Liver (tissue), 9 donors: ENCODE measurements around the gene UBR4. TPM values are rescaled to one million over a fixed set of nuclear protein-coding genes. Genes with fewer than 3 reads are reported as not detected.

ENCODE experiments used
- DNase-seq: peaks from one replicate; pipeline ENCODE4 v3.0.0-alpha.2; 2017; ENCODE audit warnings: low spot score
- H3K27ac ChIP-seq, 2 donors: one replicate each; pipeline ENCODE4 v1.7.0; 2013; ENCODE audit warnings: inconsistent platforms in 2 of 2, low read length in 2 of 2, control low read depth in 1 of 2, low read depth in 1 of 2, mild to moderate bottlenecking in 1 of 2
- H3K27me3 ChIP-seq, 4 donors: one replicate each; pipeline versions ENCODE4 v1.6.1 to v1.7.0; 2013; ENCODE audit warnings: low read length in 3 of 4, inconsistent platforms in 1 of 4, mild to moderate bottlenecking in 1 of 4, moderate library complexity in 1 of 4; ENCODE audit not compliant: control insufficient read depth in 4 of 4, insufficient read depth in 4 of 4
- H3K36me3 ChIP-seq, 4 donors: one replicate each; pipeline versions ENCODE4 v1.6.1 to v1.7.0; 2013; ENCODE audit warnings: low read length in 3 of 4, mild to moderate bottlenecking in 3 of 4, low read depth in 1 of 4, moderate library complexity in 1 of 4; ENCODE audit not compliant: control insufficient read depth in 4 of 4, insufficient read depth in 3 of 4
- H3K4me1 ChIP-seq, 4 donors: one replicate each; pipeline versions ENCODE4 v1.6.1 to v1.7.0; 2013; ENCODE audit warnings: low read length in 3 of 4, mild to moderate bottlenecking in 3 of 4, moderate library complexity in 1 of 4; ENCODE audit not compliant: control insufficient read depth in 4 of 4, insufficient read depth in 4 of 4
- H3K4me3 ChIP-seq, 3 donors: one replicate each; pipeline versions ENCODE4 v1.6.1 to v1.7.0; 2013; ENCODE audit warnings: low read length in 3 of 3, control low read depth in 1 of 3, low read depth in 1 of 3, mild to moderate bottlenecking in 1 of 3
- H3K9ac ChIP-seq, 2 donors: one replicate each; pipeline ENCODE4 v1.7.0; 2013; ENCODE audit warnings: low read length in 2 of 2, mild to moderate bottlenecking in 2 of 2, moderate library complexity in 2 of 2, control low read depth in 1 of 2, low read depth in 1 of 2
- H3K9me3 ChIP-seq, 4 donors: one replicate each; pipeline versions ENCODE4 v1.6.1 to v1.7.0; 2013; ENCODE audit warnings: low read length in 3 of 4; ENCODE audit not compliant: control insufficient read depth in 4 of 4
- CTCF ChIP-seq: fragments of 150-350 bp; IDR thresholded peaks from 2 replicates; pipeline ENCODE4 v1.5.1; 2017; ENCODE audit warnings: improper control_type of control experiment, low read depth, low read length; ENCODE audit not compliant: missing input control
- EGR1 ChIP-seq, 2 donors: IDR thresholded peaks; 2 replicates each; pipeline ENCODE4 v1.6.1; 2016 to 2018; ENCODE audit warnings: antibody characterized with exemption in 2 of 2, low read depth in 2 of 2
- FOXA1 ChIP-seq: IDR thresholded peaks from 2 replicates; pipeline ENCODE4 v1.6.1; 2016; ENCODE audit warnings: antibody characterized with exemption
- FOXA2 ChIP-seq: IDR thresholded peaks from 2 replicates; pipeline ENCODE4 v1.6.1; 2016; ENCODE audit warnings: antibody characterized with exemption
- GABPA ChIP-seq, 2 donors: IDR thresholded peaks in 1 of 2; conservative IDR thresholded peaks in 1 of 2; 2 replicates each; pipeline ENCODE4 v1.6.1; 2016; ENCODE audit warnings: antibody characterized with exemption in 2 of 2, mild to moderate bottlenecking in 1 of 2, moderate library complexity in 1 of 2
- HNF4A ChIP-seq, 2 donors: conservative IDR thresholded peaks; 2 replicates each; pipeline ENCODE4 v1.6.1; 2016; ENCODE audit warnings: antibody characterized with exemption in 2 of 2, mild to moderate bottlenecking in 2 of 2
- HNF4G ChIP-seq: IDR thresholded peaks from 2 replicates; pipeline ENCODE4 v1.6.1; 2016; ENCODE audit warnings: antibody characterized with exemption
- JUND ChIP-seq, 2 donors: IDR thresholded peaks; 2 replicates each; pipeline ENCODE4 v1.6.1; 2016; ENCODE audit warnings: antibody characterized with exemption in 2 of 2
- MAX ChIP-seq: IDR thresholded peaks from 2 replicates; pipeline ENCODE4 v1.6.1; 2016; ENCODE audit warnings: antibody characterized with exemption
- NR2F2 ChIP-seq: IDR thresholded peaks from 2 replicates; pipeline ENCODE4 v1.6.1; 2016; ENCODE audit warnings: antibody characterized with exemption
- RAD21 ChIP-seq, 2 donors: IDR thresholded peaks; 2 replicates each; pipeline ENCODE4 v1.6.1; 2016; ENCODE audit warnings: antibody characterized with exemption in 2 of 2, mild to moderate bottlenecking in 2 of 2
- RXRA ChIP-seq, 2 donors: IDR thresholded peaks; 2 replicates each; pipeline ENCODE4 v1.6.1; 2017 to 2018; ENCODE audit warnings: antibody characterized with exemption in 2 of 2, mild to moderate bottlenecking in 1 of 2
- SP1 ChIP-seq: IDR thresholded peaks from 2 replicates; pipeline ENCODE4 v1.6.1; 2018; ENCODE audit warnings: antibody characterized with exemption, mild to moderate bottlenecking
- YY1 ChIP-seq: IDR thresholded peaks from 2 replicates; pipeline ENCODE4 v1.6.1; 2016; ENCODE audit warnings: antibody characterized with exemption, mild to moderate bottlenecking
- ZBTB33 ChIP-seq: IDR thresholded peaks from 2 replicates; pipeline ENCODE4 v1.6.1; 2016; ENCODE audit warnings: antibody characterized with exemption
- WGBS: extraction: QIAGEN DNeasy Blood & Tissue Kit; methylation state at CpG from one replicate; pipeline ENCODE4 v1.1.7; 2013; 5-methylcytosine and 5-hydroxymethylcytosine counted together
- polyA plus RNA-seq, 2 donors: library from polyadenylated mRNA; stranded (reverse) in 1 of 2; unstranded in 1 of 2; fragments of 200-250 nt in 1 of 2; fragments of >200 nt in 1 of 2; fragmentation: Nextera tagmentation in 1 of 2; extraction: Ambion mirVana in 1 of 2; gene quantifications; one replicate each; pipeline versions ENCODE4 v1.2.1 to v1.2.3, GENCODE V29; 2013 to 2015
- total RNA-seq, 2 donors: library from RNA; depleted of rRNA; stranded (reverse); fragments of >200 nt; gene quantifications; one replicate each; pipeline ENCODE4 v1.2.3, GENCODE V29; 2014
- TF ChIP-seq, protein P1 (sequence below): IDR thresholded peaks from 2 replicates; pipeline ENCODE4 v1.6.1; 2016; ENCODE audit warnings: antibody characterized with exemption
- TF ChIP-seq, protein P2 (sequence below): IDR thresholded peaks from 2 replicates; pipeline ENCODE4 v1.6.1; 2016; ENCODE audit warnings: antibody characterized with exemption, mild to moderate bottlenecking
- donor health status: healthy.
- donor health status: healthy.
- donor health status: healthy.
- donor health status: healthy.
- donor health status: healthy.

UBR4 gene
- total and polyA plus RNA-seq, 4 donors = 45.4 to 156 (median 86.9) TPM

DNA sequence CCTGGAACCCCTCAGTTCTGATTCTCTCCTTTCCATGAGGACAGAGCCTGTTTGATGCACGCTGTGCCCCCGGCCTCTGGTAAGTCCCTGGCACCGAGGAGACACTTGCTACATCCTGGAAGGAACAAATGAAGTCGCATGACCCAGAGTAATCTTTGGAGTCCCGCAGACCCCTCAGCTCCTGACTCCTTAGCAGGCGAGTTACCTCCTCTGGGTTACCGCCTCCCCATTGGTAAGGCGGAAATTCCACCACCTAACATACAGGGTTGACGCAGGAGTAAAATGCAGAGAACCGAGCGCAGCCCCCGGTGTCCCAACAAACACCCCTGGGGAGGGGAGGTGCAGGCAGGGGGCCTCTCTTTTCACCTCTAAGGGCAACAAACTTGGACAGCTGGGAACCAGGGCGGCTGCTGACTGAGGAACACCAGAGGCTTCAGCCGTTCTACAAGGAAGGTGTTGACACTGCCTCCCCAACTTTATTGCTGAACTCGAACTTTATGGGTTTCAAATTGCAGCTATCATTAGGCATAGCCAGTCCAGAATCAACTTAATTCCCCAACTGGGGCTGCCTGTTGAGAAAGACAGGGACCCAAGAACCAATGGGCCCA is 138.3 kb downstream of the UBR4 start:
- Histone ChIP-seq H3K4me1 (peaks cover 31 to 83% (median 73%) of the 10 kb centered on the region in 4 donors), H3K4me3 (no peak overlapping the region), H3K9me3 (no peaks in the 10 kb centered on the region), H3K36me3 (peaks cover 4 to 14% (median 12%) of the 10 kb centered on the region in 4 donors), H3K27ac (no peak overlapping the region), H3K9ac (no peak overlapping the region), H3K27me3 (no peaks in the 10 kb centered on the region)
- TF ChIP-seq RXRA (IDR thresholded peaks at IDR 0.05) (no peak), SP1 (no peak), GABPA (IDR thresholded peaks at IDR 0.05 in 1 of 2, conservative IDR thresholded peaks at IDR 0.05 in 1 of 2) (no peak), CTCF (no peak), JUND (IDR thresholded peaks at IDR 0.05) (no peak), RAD21 (IDR thresholded peaks at IDR 0.05) (no peak), MAX (no peak), YY1 (no peak), ZBTB33 (no peak), HNF4A (conservative IDR thresholded peaks at IDR 0.05) (no peak), EGR1 (IDR thresholded peaks at IDR 0.05; ENCODE audit: low read depth in 2 of 2) (no peak), FOXA1 (no peak), FOXA2 (no peak), NR2F2 (no peak), HNF4G (no peak)
- TF ChIP-seq, protein P1, sequence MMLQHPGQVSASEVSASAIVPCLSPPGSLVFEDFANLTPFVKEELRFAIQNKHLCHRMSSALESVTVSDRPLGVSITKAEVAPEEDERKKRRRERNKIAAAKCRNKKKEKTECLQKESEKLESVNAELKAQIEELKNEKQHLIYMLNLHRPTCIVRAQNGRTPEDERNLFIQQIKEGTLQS = no peak
- TF ChIP-seq, protein P2, sequence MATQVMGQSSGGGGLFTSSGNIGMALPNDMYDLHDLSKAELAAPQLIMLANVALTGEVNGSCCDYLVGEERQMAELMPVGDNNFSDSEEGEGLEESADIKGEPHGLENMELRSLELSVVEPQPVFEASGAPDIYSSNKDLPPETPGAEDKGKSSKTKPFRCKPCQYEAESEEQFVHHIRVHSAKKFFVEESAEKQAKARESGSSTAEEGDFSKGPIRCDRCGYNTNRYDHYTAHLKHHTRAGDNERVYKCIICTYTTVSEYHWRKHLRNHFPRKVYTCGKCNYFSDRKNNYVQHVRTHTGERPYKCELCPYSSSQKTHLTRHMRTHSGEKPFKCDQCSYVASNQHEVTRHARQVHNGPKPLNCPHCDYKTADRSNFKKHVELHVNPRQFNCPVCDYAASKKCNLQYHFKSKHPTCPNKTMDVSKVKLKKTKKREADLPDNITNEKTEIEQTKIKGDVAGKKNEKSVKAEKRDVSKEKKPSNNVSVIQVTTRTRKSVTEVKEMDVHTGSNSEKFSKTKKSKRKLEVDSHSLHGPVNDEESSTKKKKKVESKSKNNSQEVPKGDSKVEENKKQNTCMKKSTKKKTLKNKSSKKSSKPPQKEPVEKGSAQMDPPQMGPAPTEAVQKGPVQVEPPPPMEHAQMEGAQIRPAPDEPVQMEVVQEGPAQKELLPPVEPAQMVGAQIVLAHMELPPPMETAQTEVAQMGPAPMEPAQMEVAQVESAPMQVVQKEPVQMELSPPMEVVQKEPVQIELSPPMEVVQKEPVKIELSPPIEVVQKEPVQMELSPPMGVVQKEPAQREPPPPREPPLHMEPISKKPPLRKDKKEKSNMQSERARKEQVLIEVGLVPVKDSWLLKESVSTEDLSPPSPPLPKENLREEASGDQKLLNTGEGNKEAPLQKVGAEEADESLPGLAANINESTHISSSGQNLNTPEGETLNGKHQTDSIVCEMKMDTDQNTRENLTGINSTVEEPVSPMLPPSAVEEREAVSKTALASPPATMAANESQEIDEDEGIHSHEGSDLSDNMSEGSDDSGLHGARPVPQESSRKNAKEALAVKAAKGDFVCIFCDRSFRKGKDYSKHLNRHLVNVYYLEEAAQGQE = no peak
- WGBS = 84% methylated on average over 15 of the region's 15 CpGs
- DNase-seq = no peak
